ENCODE results near the gene CTAGE1. TPM values are rescaled to one million over a fixed set of nuclear protein-coding genes. Genes with fewer than 3 reads are reported as not detected.

The CTAGE1 gene
- total RNA-seq, 1 donor from 2014 or later: not detected

- Histone ChIP-seq H3K27me3 (ENCODE audit: low read depth) (no peaks in the 10 kb centered on the region), H3K27ac (no peak overlapping the region), H3K4me1 (no peaks in the 10 kb centered on the region), H3K4me3 (no peak overlapping the region), H3K9me3 (no peaks in the 10 kb centered on the region), H3K36me3 (no peaks in the 10 kb centered on the region)
- DNase-seq: no peak
- no peak for TF ChIP-seq CTCF (IDR thresholded peaks at IDR 0.05)
- no peak for ATAC-seq
- intact Hi-C loops (cut with DNase I): no loop called here
These were observed 41.8 kb upstream of the CTAGE1 start for GRCh38 chr18:22459491-22459890.

- no peaks in the 10 kb centered on the region for H3K9me3 ChIP-seq
- no peaks in the 10 kb centered on the region for H3K27me3 ChIP-seq (ENCODE audit: low read depth)
- TF ChIP-seq CTCF (IDR thresholded peaks at IDR 0.05): no peak
- H3K4me3 ChIP-seq: no peak overlapping the region
- ATAC-seq (no peak), DNase-seq (no peak)
- no peaks in the 10 kb centered on the region for H3K36me3 ChIP-seq
- no peak overlapping the region for H3K27ac ChIP-seq
- intact Hi-C loops (cut with DNase I): no loop called here
- no peaks in the 10 kb centered on the region for H3K4me1 ChIP-seq
These were observed 39.8 kb upstream of the CTAGE1 start for GRCh38 chr18:22457524-22457923.

- no peak for TF ChIP-seq CTCF (IDR thresholded peaks at IDR 0.05)
- no peaks in the 10 kb centered on the region for H3K4me1 ChIP-seq
- ATAC-seq (no peak), DNase-seq (no peak)
- intact Hi-C loops (cut with DNase I): no loop called here
- H3K9me3 ChIP-seq: no peaks in the 10 kb centered on the region
- no peak overlapping the region for H3K27ac ChIP-seq
- no peaks in the 10 kb centered on the region for H3K36me3 ChIP-seq
- H3K27me3 ChIP-seq (ENCODE audit: low read depth): no peaks in the 10 kb centered on the region
- H3K4me3 ChIP-seq: no peak overlapping the region
These were observed 38.8 kb upstream of the CTAGE1 start for GRCh38 chr18:22456547-22456946.

- Histone ChIP-seq H3K27me3 (ENCODE audit: low read depth) (no peaks in the 10 kb centered on the region), H3K27ac (no peak overlapping the region), H3K4me3 (no peak overlapping the region), H3K4me1 (no peaks in the 10 kb centered on the region), H3K9me3 (no peaks in the 10 kb centered on the region), H3K36me3 (no peaks in the 10 kb centered on the region)
- intact Hi-C loops (cut with DNase I): no loop called here
- DNase-seq (no peak), ATAC-seq (no peak)
- no peak for TF ChIP-seq CTCF (IDR thresholded peaks at IDR 0.05)
These were observed 38.4 kb upstream of the CTAGE1 start for GRCh38 chr18:22456116-22456480.

GRCh38 chr18:22455425-22456115, 37.9 kb upstream of the CTAGE1 start:
- DNase-seq (no peak), ATAC-seq (no peak)
- Histone ChIP-seq H3K36me3 (no peaks in the 10 kb centered on the region), H3K27me3 (ENCODE audit: low read depth) (no peaks in the 10 kb centered on the region), H3K4me1 (no peaks in the 10 kb centered on the region), H3K27ac (no peak overlapping the region), H3K9me3 (peaks cover 3% of the 10 kb centered on the region), H3K4me3 (no peak overlapping the region)
- no peak for TF ChIP-seq CTCF (IDR thresholded peaks at IDR 0.05)
- intact Hi-C loops (cut with DNase I): no loop called here

Measured in lower lobe of right lung (tissue), 2 donors.